ENCODE data around the gene RTL10. TPM values are rescaled to one million over a fixed set of nuclear protein-coding genes. Genes with fewer than 3 reads are reported as not detected.

The RTL10 gene
- total RNA-seq, 2 donors from 2014 or later: 20.6 to 22.2 TPM

DNA sequence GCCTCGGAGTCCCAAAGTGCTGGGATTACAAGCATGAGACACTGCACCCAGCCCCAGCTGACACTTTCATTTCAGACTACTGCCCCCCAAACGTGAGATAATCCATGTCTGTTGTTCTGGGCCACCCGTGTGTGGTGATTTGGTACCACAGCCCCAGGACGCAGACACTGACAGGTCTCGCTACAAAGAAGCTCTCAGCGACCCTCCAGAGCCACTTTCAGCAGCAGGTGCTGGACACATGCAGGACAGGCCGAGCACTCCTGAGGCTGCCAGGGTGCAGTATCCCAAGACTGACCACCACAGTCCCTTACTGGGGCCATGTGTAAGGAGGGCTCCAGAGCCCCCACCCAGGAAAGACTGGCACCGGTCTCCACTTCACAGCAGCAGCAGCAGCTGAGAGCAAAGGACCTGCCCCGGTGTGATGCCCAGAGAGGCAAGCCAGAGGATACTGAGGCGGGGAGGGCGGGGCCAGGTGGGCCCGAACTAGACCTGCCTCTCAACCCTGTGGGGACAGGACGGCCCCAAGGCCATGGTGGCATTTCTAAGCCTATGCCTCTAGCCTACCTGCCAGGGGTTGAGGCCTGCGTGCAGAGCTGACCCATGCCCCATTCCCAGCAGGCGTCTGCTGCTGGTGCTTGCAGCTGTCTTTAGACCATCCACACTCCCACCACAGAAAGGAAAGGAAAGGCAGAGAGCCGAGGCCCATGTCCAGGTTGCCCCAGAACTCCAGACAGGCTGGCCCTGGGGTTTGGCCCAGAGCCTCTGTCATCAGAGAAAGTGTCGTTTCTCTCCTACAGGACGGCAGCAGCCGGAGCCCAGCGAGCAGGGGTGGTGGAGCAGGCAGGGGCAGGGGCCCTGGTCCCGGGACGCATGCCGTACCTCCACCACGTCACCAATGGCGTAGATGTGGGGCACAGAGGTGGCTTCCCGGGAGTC lies 28.0 kb upstream of the RTL10 start:
- Histone ChIP-seq H3K4me3 (ENCODE audit: low read length) (no peak overlapping the region), H3K9ac (ENCODE audit: extremely low read depth, low read length, poor library complexity, severe bottlenecking) (no peak overlapping the region), H3K27ac (ENCODE audit: low read depth, low read length) (no peak overlapping the region), H3K4me1 (ENCODE audit: control insufficient read depth, insufficient read depth, low read length) (peaks cover 10% of the 10 kb centered on the region), H3K36me3 (ENCODE audit: control insufficient read depth, insufficient read depth, low read length) (no peaks in the 10 kb centered on the region), H3K9me3 (ENCODE audit: control insufficient read depth, low read length) (no peaks in the 10 kb centered on the region), H3K27me3 (ENCODE audit: control insufficient read depth, insufficient read depth, low read length, poor library complexity, severe bottlenecking) (no peaks in the 10 kb centered on the region)
- Mint-ChIP-seq H3K9me3 (no peaks in the 10 kb centered on the region), H3K36me3 (ENCODE audit: low read depth) (no peaks in the 10 kb centered on the region), H3K27me3 (ENCODE audit: insufficient read depth) (peaks cover 9% of the 10 kb centered on the region), H3K4me1 (peaks cover 21% of the 10 kb centered on the region), H3K27ac (peak overlapping the region; percentile 90), H3K4me3 (no peak overlapping the region)
- WGBS, 2 experiments (ENCODE audit: insufficient coverage in 1 of 2, insufficient read length in 1 of 2): 78 to 91% methylated on average over 13 to 26 of the region's 26 CpGs
- no peak for TF ChIP-seq CTCF (conservative IDR thresholded peaks at IDR 0.05)
- DNase-seq: peak; percentile 45

DNA sequence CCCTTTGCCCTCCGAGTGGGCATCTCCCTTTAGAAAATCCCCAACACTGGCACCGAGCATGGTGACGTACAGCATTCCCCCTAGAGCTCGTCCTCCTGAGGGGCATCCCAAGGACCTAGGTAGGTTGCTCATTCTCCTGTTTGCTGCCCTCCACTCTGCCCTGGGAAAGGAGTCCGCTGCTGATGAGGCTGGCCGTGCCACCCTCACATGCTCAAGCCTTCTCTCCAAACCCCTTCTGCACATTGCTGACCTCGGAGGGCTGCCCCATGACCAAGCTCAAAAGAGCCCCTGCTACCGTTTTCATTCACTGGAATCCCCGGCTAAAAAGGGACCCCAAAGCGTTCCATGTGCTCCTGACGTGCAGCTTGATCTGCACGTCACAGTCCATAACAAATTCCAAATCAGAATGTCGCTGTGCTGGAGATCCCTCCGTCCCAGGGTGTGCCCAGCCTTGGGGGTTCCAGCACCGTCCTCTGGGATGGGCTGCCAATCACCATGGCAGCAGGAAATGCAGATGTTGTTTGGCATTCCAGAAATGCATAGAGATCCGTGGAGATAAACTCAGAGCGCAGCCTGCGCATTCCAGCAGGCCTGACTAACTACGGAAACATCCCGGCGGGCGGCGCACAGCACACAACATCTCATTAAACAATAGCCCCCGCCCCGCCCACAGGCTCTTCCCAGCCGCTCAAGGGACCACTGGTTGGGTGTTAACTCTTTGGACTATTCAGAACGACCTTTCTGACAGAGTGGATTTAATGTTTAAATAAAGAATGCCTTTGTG lies 26.3 kb upstream of the RTL10 start:
- no peak for TF ChIP-seq CTCF (conservative IDR thresholded peaks at IDR 0.05)
- Mint-ChIP-seq H3K4me3 (peak overlapping the region; percentile 34), H3K27me3 (ENCODE audit: insufficient read depth) (peaks cover 9% of the 10 kb centered on the region), H3K4me1 (peaks cover 21% of the 10 kb centered on the region), H3K36me3 (ENCODE audit: low read depth) (no peaks in the 10 kb centered on the region), H3K9me3 (no peaks in the 10 kb centered on the region), H3K27ac (peak overlapping the region; percentile 90)
- WGBS, 2 experiments (ENCODE audit: insufficient coverage in 1 of 2, insufficient read length in 1 of 2): 25 to 32% methylated on average over 17 to 27 of the region's 27 CpGs
- Histone ChIP-seq H3K27ac (ENCODE audit: low read depth, low read length) (peak overlapping the region; percentile 93), H3K9ac (ENCODE audit: extremely low read depth, low read length, poor library complexity, severe bottlenecking) (peak overlapping the region; percentile 58), H3K4me3 (ENCODE audit: low read length) (peak overlapping the region; percentile 44), H3K36me3 (ENCODE audit: control insufficient read depth, insufficient read depth, low read length) (no peaks in the 10 kb centered on the region), H3K27me3 (ENCODE audit: control insufficient read depth, insufficient read depth, low read length, poor library complexity, severe bottlenecking) (no peaks in the 10 kb centered on the region), H3K4me1 (ENCODE audit: control insufficient read depth, insufficient read depth, low read length) (peaks cover 10% of the 10 kb centered on the region), H3K9me3 (ENCODE audit: control insufficient read depth, low read length) (no peaks in the 10 kb centered on the region)
- DNase-seq: peak; percentile 98

DNA sequence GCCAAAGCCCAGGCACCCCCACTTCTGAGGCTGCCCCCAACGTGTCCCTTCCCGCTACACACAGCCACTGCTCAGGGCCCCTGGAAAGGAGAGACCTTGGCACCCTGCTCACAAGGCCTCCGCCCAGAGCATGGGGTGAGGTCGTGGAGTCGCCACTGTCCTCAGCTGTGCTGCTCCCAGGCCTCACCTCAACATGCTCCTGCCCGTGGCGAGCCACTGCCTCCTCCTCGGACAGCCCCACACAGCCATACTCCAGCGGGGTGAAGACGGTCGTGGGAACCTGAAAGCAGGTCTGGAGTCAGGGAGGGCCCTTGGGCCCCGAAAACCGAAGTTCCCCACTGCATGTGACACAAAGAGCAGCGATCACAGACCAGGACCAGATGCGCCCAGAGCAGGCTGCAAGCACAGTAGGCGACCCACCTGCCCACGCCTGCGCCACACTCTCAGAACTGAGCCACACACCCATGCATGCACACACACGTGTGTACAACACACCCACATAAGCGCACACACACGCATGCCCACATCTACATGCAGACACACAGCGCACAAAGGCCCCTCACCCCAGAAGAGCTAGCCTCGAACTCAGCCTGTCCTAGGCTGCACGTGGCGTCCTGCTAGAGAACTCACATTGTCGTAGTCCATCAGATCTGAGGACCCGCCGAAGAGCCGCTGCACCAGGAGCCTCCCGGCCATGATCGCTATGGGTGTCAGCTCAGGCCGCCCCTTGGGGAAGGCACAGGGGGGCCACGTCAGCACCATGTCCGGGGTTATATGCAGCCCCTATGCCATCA lies 25.5 kb upstream of the RTL10 start:
- Histone ChIP-seq H3K9ac (ENCODE audit: extremely low read depth, low read length, poor library complexity, severe bottlenecking) (peak overlapping the region; percentile 58), H3K27ac (ENCODE audit: low read depth, low read length) (peak overlapping the region; percentile 93), H3K27me3 (ENCODE audit: control insufficient read depth, insufficient read depth, low read length, poor library complexity, severe bottlenecking) (no peaks in the 10 kb centered on the region), H3K4me3 (ENCODE audit: low read length) (peak overlapping the region; percentile 44), H3K9me3 (ENCODE audit: control insufficient read depth, low read length) (no peaks in the 10 kb centered on the region), H3K36me3 (ENCODE audit: control insufficient read depth, insufficient read depth, low read length) (no peaks in the 10 kb centered on the region), H3K4me1 (ENCODE audit: control insufficient read depth, insufficient read depth, low read length) (peaks cover 10% of the 10 kb centered on the region)
- Mint-ChIP-seq H3K9me3 (no peaks in the 10 kb centered on the region), H3K4me3 (peak overlapping the region; percentile 34), H3K27ac (peak overlapping the region; percentile 90), H3K36me3 (ENCODE audit: low read depth) (no peaks in the 10 kb centered on the region), H3K27me3 (ENCODE audit: insufficient read depth) (peaks cover 9% of the 10 kb centered on the region), H3K4me1 (peaks cover 21% of the 10 kb centered on the region)
- WGBS, 2 experiments (ENCODE audit: insufficient coverage in 1 of 2, insufficient read length in 1 of 2): 91 to 93% methylated on average over 19 to 34 of the region's 34 CpGs
- TF ChIP-seq CTCF (conservative IDR thresholded peaks at IDR 0.05): no peak
- peak; percentile 67 for DNase-seq
